ENCODE data around the gene TRERF1.

The TRERF1 gene

GRCh38 chr6:42182101-42182500 lies 269.6 kb downstream of the TRERF1 start:
- no peak overlapping the region for H3K4me2 ChIP-seq (ENCODE audit: low read depth, low read length)
- H2AFZ ChIP-seq (ENCODE audit: low read length), result no peak overlapping the region

GRCh38 chr6:42179945-42180313 lies 271.8 kb downstream of the TRERF1 start:
- H3K27me3 ChIP-seq (replicated peaks; ENCODE audit: insufficient read depth, low read length), result peaks cover 7% of the 10 kb centered on the region; the same call in 1 of the 2 replicates
- no peaks in the 10 kb centered on the region for H3K79me2 ChIP-seq (ENCODE audit: low read length)
- H3K27ac ChIP-seq (ENCODE audit: low read length), result no peak overlapping the region
- H3K4me3 ChIP-seq (ENCODE audit: low read length), result no peak overlapping the region
- H3K4me1 ChIP-seq (ENCODE audit: low read length), result no peaks in the 10 kb centered on the region
- no peak for DNase-seq
- TF ChIP-seq CTCF (IDR thresholded peaks at IDR 0.05; ENCODE audit: low read length), result no peak
- TF ChIP-seq EZH2 (optimal IDR thresholded peaks at IDR 0.05; ENCODE audit: low read depth, low read length), result no peak
- TF ChIP-seq EZH2phosphoT487 (IDR thresholded peaks at IDR 0.05; ENCODE audit: low read length), result no peak
- no peaks in the 10 kb centered on the region for H3K9me2 ChIP-seq (replicated peaks; ENCODE audit: insufficient read depth, low read length)
- no peak overlapping the region for H3K9ac ChIP-seq (ENCODE audit: low read length)
- H3K9me3 ChIP-seq (replicated peaks; ENCODE audit: insufficient read depth, low read length), result no peaks in the 10 kb centered on the region
- H4K20me1 ChIP-seq (ENCODE audit: insufficient read depth, low read length), result no peaks in the 10 kb centered on the region
- no peak overlapping the region for H3K4me2 ChIP-seq (ENCODE audit: low read depth, low read length)
- no peaks in the 10 kb centered on the region for H3F3A ChIP-seq (ENCODE audit: insufficient read depth, low read length)
- H2AFZ ChIP-seq (ENCODE audit: low read length), result no peak overlapping the region
- H3K36me3 ChIP-seq (replicated peaks; ENCODE audit: insufficient read depth, low read length), result no peaks in the 10 kb centered on the region

More at GRCh38 chr6:42182101-42182500, 269.6 kb downstream of the TRERF1 start:
- Histone ChIP-seq H3F3A (ENCODE audit: insufficient read depth, low read length) (no peaks in the 10 kb centered on the region), H3K27ac (ENCODE audit: low read length) (no peak overlapping the region), H4K20me1 (ENCODE audit: insufficient read depth, low read length) (no peaks in the 10 kb centered on the region), H3K9me2 (replicated peaks; ENCODE audit: insufficient read depth, low read length) (no peaks in the 10 kb centered on the region), H3K79me2 (ENCODE audit: low read length) (no peaks in the 10 kb centered on the region), H3K9me3 (replicated peaks; ENCODE audit: insufficient read depth, low read length) (no peaks in the 10 kb centered on the region), H3K4me3 (ENCODE audit: low read length) (no peak overlapping the region), H3K9ac (ENCODE audit: low read length) (no peak overlapping the region), H3K36me3 (replicated peaks; ENCODE audit: insufficient read depth, low read length) (no peaks in the 10 kb centered on the region), H3K4me1 (ENCODE audit: low read length) (no peaks in the 10 kb centered on the region), H3K27me3 (replicated peaks; ENCODE audit: insufficient read depth, low read length) (peaks cover 12% of the 10 kb centered on the region; the same call in 1 of the 2 replicates)
- TF ChIP-seq EZH2phosphoT487 (IDR thresholded peaks at IDR 0.05; ENCODE audit: low read length) (no peak), EZH2 (optimal IDR thresholded peaks at IDR 0.05; ENCODE audit: low read depth, low read length) (no peak), CTCF (IDR thresholded peaks at IDR 0.05; ENCODE audit: low read length) (no peak)
- DNase-seq, result no peak

GRCh38 chr6:42179261-42179944 lies 272.3 kb downstream of the TRERF1 start:
- Histone ChIP-seq H3K79me2 (ENCODE audit: low read length) (no peaks in the 10 kb centered on the region), H3K4me2 (ENCODE audit: low read depth, low read length) (no peak overlapping the region), H3K4me1 (ENCODE audit: low read length) (no peaks in the 10 kb centered on the region), H3K9ac (ENCODE audit: low read length) (no peak overlapping the region), H3K36me3 (replicated peaks; ENCODE audit: insufficient read depth, low read length) (no peaks in the 10 kb centered on the region), H3K9me3 (replicated peaks; ENCODE audit: insufficient read depth, low read length) (no peaks in the 10 kb centered on the region), H3K27ac (ENCODE audit: low read length) (no peak overlapping the region), H3K4me3 (ENCODE audit: low read length) (no peak overlapping the region), H3F3A (ENCODE audit: insufficient read depth, low read length) (no peaks in the 10 kb centered on the region), H4K20me1 (ENCODE audit: insufficient read depth, low read length) (no peaks in the 10 kb centered on the region), H2AFZ (ENCODE audit: low read length) (no peak overlapping the region), H3K27me3 (replicated peaks; ENCODE audit: insufficient read depth, low read length) (peaks cover 7% of the 10 kb centered on the region; the same call in 1 of the 2 replicates), H3K9me2 (replicated peaks; ENCODE audit: insufficient read depth, low read length) (no peaks in the 10 kb centered on the region)
- DNase-seq, result no peak
- no peak for TF ChIP-seq EZH2phosphoT487 (IDR thresholded peaks at IDR 0.05; ENCODE audit: low read length)
- TF ChIP-seq EZH2 (optimal IDR thresholded peaks at IDR 0.05; ENCODE audit: low read depth, low read length), result no peak
- no peak for TF ChIP-seq CTCF (IDR thresholded peaks at IDR 0.05; ENCODE audit: low read length)

Data from MM.1S (cell line).